ENCODE data around the gene OR5K3. TPM values are rescaled to one million over a fixed set of nuclear protein-coding genes. Genes with fewer than 3 reads are reported as not detected.
"Not testable (repeated sequence)": the region's sequence is repeated elsewhere in the genome, so short reads cannot be mapped to it uniquely, and the experiment has no call there.

OR5K3 gene
- total and polyA plus RNA-seq, 2 donors (not counting 3 experiments of a cell fraction or from before 2014, with no cell fraction given), result not detected

GRCh38 chr3:98395101-98395500, 4.6 kb downstream of the OR5K3 start:
- H3K27me3 ChIP-seq (ENCODE audit: control insufficient read depth in 2 of 2, insufficient read depth in 2 of 2, low read length in 2 of 2), result no peaks in the 10 kb centered on the region
- H3K4me3 ChIP-seq (replicated peaks in 1 of 3; ENCODE audit: insufficient read depth in 1 of 3, low read depth in 1 of 3, low read length in 3 of 3), result no peak overlapping the region
- no peaks in the 10 kb centered on the region for H4K20me1 ChIP-seq (replicated peaks; ENCODE audit: control insufficient read depth, extremely low read depth, insufficient read depth, low read length)
- FAIRE-seq, result no peak
- no peak overlapping the region for H3K9ac ChIP-seq (replicated peaks; ENCODE audit: extremely low read depth, insufficient read depth, low read length)
- no peaks in the 10 kb centered on the region for H3K79me2 ChIP-seq (ENCODE audit: control insufficient read depth, insufficient read depth, low read length)
- H3K9me3 ChIP-seq (replicated peaks; ENCODE audit: control insufficient read depth, insufficient read depth, low read length), result no peaks in the 10 kb centered on the region
- POLR2A ChIA-PET, result no interaction called here
- BruUV-seq (replicated peaks), result no TSS peak
- DNase-seq (ENCODE audit: low read depth, low spot score), result no peak
- H3K27ac ChIP-seq (ENCODE audit: insufficient read depth, low read depth, low read length), result no peak overlapping the region
- no peak for TF ChIP-seq CTCF (IDR thresholded peaks at IDR 0.05; ENCODE audit: extremely low read depth in 1 of 2, insufficient read depth in 1 of 2, low read depth in 1 of 2, low read length in 2 of 2)
- no peak for TF ChIP-seq MAX (IDR thresholded peaks at IDR 0.05; ENCODE audit: insufficient read depth, insufficient read length)
- no peak for TF ChIP-seq EZH2 (IDR thresholded peaks at IDR 0.05; ENCODE audit: borderline replicate concordance, low read depth, low read length, severe bottlenecking)
- no peak for TF ChIP-seq POLR2A (IDR thresholded peaks at IDR 0.05; ENCODE audit: low read depth, low read length)
- TF ChIP-seq JUN (IDR thresholded peaks at IDR 0.05; ENCODE audit: borderline replicate concordance, insufficient read depth, insufficient read length, low read depth), result no peak
- no peak for TF ChIP-seq GATA2 (IDR thresholded peaks at IDR 0.05; ENCODE audit: insufficient read depth, insufficient read length, low read depth, low read length)
- TF ChIP-seq FOS (IDR thresholded peaks at IDR 0.05; ENCODE audit: borderline replicate concordance, insufficient read depth, low read length), result no peak
- no peak for TF ChIP-seq POLR2AphosphoS5 (IDR thresholded peaks at IDR 0.05; ENCODE audit: insufficient read depth, low read depth, low read length)
- TF ChIP-seq MYC (IDR thresholded peaks at IDR 0.05; ENCODE audit: low read depth, low read length), result no peak
- H2AFZ ChIP-seq (ENCODE audit: low read depth, low read length), result no peak overlapping the region
- intact Hi-C loops (cut with micrococcal nuclease), result no loop called here
- CTCF ChIA-PET, result no interaction called here
- dilution Hi-C loops (cut with MboI; ENCODE audit: extremely low pct_ligation_motif_present, low sequenced_read_pairs), result no loop called here
- no peaks in the 10 kb centered on the region for H3K36me3 ChIP-seq (ENCODE audit: control insufficient read depth in 2 of 2, extremely low read depth in 1 of 2, insufficient read depth in 2 of 2, low read length in 2 of 2)
- no peak overlapping the region for H3K4me2 ChIP-seq (ENCODE audit: insufficient read depth, low read length)
- H3K4me1 ChIP-seq (ENCODE audit: control insufficient read depth, extremely low read depth, insufficient read depth, low read length), result no peaks in the 10 kb centered on the region
- H3K9me1 ChIP-seq (replicated peaks; ENCODE audit: control insufficient read depth, extremely low read depth, insufficient read depth, low read length), result no peaks in the 10 kb centered on the region

GRCh38 chr3:98396482-98396881, 6.0 kb downstream of the OR5K3 start:
- DNase-seq (ENCODE audit: low read depth, low spot score); H3K9me3 ChIP-seq (replicated peaks; ENCODE audit: control insufficient read depth, insufficient read depth, low read length); dilution Hi-C loops (cut with MboI; ENCODE audit: extremely low pct_ligation_motif_present, low sequenced_read_pairs); FAIRE-seq; H3K27me3 ChIP-seq (ENCODE audit: control insufficient read depth in 2 of 2, insufficient read depth in 2 of 2, low read length in 2 of 2); CTCF ChIA-PET; H3K4me3 ChIP-seq (replicated peaks in 1 of 3; ENCODE audit: insufficient read depth in 1 of 3, low read depth in 1 of 3, low read length in 3 of 3); H3K4me1 ChIP-seq (ENCODE audit: control insufficient read depth, extremely low read depth, insufficient read depth, low read length); H3K9ac ChIP-seq (replicated peaks; ENCODE audit: extremely low read depth, insufficient read depth, low read length); H3K27ac ChIP-seq (ENCODE audit: insufficient read depth, low read depth, low read length); POLR2A ChIA-PET; intact Hi-C loops (cut with micrococcal nuclease); BruUV-seq (replicated peaks); H2AFZ ChIP-seq (ENCODE audit: low read depth, low read length); H3K79me2 ChIP-seq (ENCODE audit: control insufficient read depth, insufficient read depth, low read length); H3K9me1 ChIP-seq (replicated peaks; ENCODE audit: control insufficient read depth, extremely low read depth, insufficient read depth, low read length); H4K20me1 ChIP-seq (replicated peaks; ENCODE audit: control insufficient read depth, extremely low read depth, insufficient read depth, low read length); H3K36me3 ChIP-seq (ENCODE audit: control insufficient read depth in 2 of 2, extremely low read depth in 1 of 2, insufficient read depth in 2 of 2, low read length in 2 of 2); H3K4me2 ChIP-seq (ENCODE audit: insufficient read depth, low read length): not testable (repeated sequence)

Data from endothelial cell of umbilical vein (primary cell).